WI38 (cell line): Measurements from ENCODE around the gene BCL6.

ENCODE experiments used
- H3K4me3 ChIP-seq: 2 replicates; pipeline ENCODE4 v1.5.1; 2011; ENCODE audit warnings: low read depth, mild to moderate bottlenecking, control low read depth, low read length
- CTCF ChIP-seq: IDR thresholded peaks from 2 replicates; pipeline ENCODE4 v1.5.1; 2012; ENCODE audit warnings: low read depth, mild to moderate bottlenecking, control low read depth, low read length

The BCL6 gene

GRCh38 chr3:187762792-187763191 is 17.5 kb upstream of the BCL6 start:
- TF ChIP-seq CTCF: no peak
- H3K4me3 ChIP-seq: no peak overlapping the region

GRCh38 chr3:187759601-187760000 is 14.3 kb upstream of the BCL6 start:
- no peak overlapping the region for H3K4me3 ChIP-seq
- TF ChIP-seq CTCF: no peak

- TF ChIP-seq CTCF: no peak
- H3K4me3 ChIP-seq: no peak overlapping the region
These were observed 13.2 kb upstream of the BCL6 start for GRCh38 chr3:187758318-187758955.

GRCh38 chr3:187753516-187753915 is 8.2 kb upstream of the BCL6 start:
- TF ChIP-seq CTCF: no peak
- no peak overlapping the region for H3K4me3 ChIP-seq

GRCh38 chr3:187750513-187751123 is 5.3 kb upstream of the BCL6 start:
- H3K4me3 ChIP-seq: peak overlapping the region; percentile 49
- no peak for TF ChIP-seq CTCF

- peak overlapping the region; percentile 49 for H3K4me3 ChIP-seq
- TF ChIP-seq CTCF: no peak
These were observed 4.8 kb upstream of the BCL6 start for GRCh38 chr3:187750006-187750512.

- H3K4me3 ChIP-seq: no peak overlapping the region
- TF ChIP-seq CTCF: peak; percentile 98
These were observed 2.8 kb upstream of the BCL6 start for GRCh38 chr3:187748050-187748481.
